Measurements from ENCODE around the gene EGFL7.
A peak's percentile ranks its signal among the peaks of the same experiment; 100 is the strongest.

The EGFL7 gene

GRCh38 chr9:136623842-136624183 is 38.9 kb upstream of the EGFL7 start (continued):
- TF ChIP-seq, protein P1, sequence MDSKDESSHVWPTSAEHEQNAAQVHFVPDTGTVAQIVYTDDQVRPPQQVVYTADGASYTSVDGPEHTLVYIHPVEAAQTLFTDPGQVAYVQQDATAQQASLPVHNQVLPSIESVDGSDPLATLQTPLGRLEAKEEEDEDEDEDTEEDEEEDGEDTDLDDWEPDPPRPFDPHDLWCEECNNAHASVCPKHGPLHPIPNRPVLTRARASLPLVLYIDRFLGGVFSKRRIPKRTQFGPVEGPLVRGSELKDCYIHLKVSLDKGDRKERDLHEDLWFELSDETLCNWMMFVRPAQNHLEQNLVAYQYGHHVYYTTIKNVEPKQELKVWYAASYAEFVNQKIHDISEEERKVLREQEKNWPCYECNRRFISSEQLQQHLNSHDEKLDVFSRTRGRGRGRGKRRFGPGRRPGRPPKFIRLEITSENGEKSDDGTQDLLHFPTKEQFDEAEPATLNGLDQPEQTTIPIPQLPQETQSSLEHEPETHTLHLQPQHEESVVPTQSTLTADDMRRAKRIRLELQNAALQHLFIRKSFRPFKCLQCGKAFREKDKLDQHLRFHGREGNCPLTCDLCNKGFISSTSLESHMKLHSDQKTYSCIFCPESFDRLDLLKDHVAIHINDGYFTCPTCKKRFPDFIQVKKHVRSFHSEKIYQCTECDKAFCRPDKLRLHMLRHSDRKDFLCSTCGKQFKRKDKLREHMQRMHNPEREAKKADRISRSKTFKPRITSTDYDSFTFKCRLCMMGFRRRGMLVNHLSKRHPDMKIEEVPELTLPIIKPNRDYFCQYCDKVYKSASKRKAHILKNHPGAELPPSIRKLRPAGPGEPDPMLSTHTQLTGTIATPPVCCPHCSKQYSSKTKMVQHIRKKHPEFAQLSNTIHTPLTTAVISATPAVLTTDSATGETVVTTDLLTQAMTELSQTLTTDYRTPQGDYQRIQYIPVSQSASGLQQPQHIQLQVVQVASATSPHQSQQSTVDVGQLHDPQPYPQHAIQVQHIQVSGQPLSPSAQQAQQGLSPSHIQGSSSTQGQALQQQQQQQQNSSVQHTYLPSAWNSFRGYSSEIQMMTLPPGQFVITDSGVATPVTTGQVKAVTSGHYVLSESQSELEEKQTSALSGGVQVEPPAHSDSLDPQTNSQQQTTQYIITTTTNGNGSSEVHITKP (tag by site-specific recombination; IDR thresholded peaks at IDR 0.05), result peak; percentile 29; the same call in 1 of the 2 replicates
- TF ChIP-seq ZBTB48 (tag by site-specific recombination; IDR thresholded peaks at IDR 0.05), result peak; percentile 78
- TF ChIP-seq HOXA7 (CRISPR knock-in tag; IDR thresholded peaks at IDR 0.05; ENCODE audit: borderline replicate concordance), result no peak
- no peak for TF ChIP-seq ZNF423 (tag by site-specific recombination; IDR thresholded peaks at IDR 0.05)
- no peak for TF ChIP-seq ZNF16 (tag by site-specific recombination; IDR thresholded peaks at IDR 0.05; ENCODE audit: low read depth)
- TF ChIP-seq, protein P2, sequence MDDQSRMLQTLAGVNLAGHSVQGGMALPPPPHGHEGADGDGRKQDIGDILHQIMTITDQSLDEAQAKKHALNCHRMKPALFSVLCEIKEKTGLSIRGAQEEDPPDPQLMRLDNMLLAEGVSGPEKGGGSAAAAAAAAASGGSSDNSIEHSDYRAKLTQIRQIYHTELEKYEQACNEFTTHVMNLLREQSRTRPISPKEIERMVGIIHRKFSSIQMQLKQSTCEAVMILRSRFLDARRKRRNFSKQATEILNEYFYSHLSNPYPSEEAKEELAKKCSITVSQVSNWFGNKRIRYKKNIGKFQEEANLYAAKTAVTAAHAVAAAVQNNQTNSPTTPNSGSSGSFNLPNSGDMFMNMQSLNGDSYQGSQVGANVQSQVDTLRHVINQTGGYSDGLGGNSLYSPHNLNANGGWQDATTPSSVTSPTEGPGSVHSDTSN (CRISPR knock-in tag; IDR thresholded peaks at IDR 0.05), result no peak
- no peak for TF ChIP-seq ZNF174 (tag by site-specific recombination; IDR thresholded peaks at IDR 0.05)
- TF ChIP-seq WT1 (tag by site-specific recombination; IDR thresholded peaks at IDR 0.05), result no peak
- TF ChIP-seq GLIS1 (tag by site-specific recombination; IDR thresholded peaks at IDR 0.05), result peak; percentile 14; the same call in 1 of the 2 replicates

DNA sequence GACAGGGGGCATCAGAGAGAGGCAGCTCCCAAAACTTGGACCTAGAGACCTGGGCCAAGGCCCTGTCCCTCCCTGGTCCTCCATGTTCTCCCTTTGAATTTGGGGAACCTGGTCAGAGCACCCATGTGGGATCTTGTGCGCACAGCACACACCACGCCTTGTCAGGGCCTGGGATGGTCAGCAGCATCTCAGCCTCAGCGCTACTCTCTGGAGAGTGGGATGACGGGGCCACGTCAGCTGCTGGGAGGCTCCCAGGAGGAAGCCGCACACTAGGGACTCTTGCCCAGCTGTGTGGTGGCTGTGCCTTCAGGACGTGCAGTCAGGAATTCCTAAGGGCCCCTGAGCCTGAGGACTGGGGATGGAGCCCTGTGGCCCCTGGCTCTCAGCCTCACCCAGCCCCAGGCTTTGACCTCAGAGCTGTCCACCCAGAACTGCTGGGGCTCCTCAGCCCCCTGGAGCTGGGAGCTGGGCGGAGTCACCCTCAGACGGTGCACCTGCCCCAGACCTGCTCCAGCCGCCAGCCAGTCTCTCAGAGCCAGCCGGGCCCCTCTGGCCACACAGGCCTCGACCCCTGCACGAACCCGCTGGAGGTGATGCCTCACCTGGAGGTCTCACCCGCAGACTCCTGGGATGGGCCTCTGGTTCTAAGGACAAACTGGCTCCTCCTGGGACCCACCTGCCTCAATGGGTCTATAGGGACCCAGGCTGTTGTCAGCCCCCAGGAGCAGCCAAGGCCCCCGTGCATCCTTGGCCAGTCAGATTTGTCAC is 38.3 kb upstream of the EGFL7 start:
- Histone ChIP-seq H3K4me3 (ENCODE audit: low read depth, low read length) (no peak overlapping the region), H3K36me3 (ENCODE audit: control insufficient read depth in 2 of 2, insufficient read depth in 1 of 2, low read length in 2 of 2) (no peaks in the 10 kb centered on the region), H3K9me3 (ENCODE audit: control insufficient read depth, insufficient read depth, low read depth, low read length) (no peaks in the 10 kb centered on the region), H3K4me1 (ENCODE audit: control insufficient read depth, insufficient read depth, low read length) (no peaks in the 10 kb centered on the region), H3K27ac (ENCODE audit: extremely low read depth, low read depth, low read length) (no peak overlapping the region; the same call in 1 of the 2 replicates)
- CTCF ChIA-PET, result interaction anchor here (0.7 to 9.3 kb wide), 9 partner anchors 18 to 154 kb away, joined by 3 to 360 read pairs (median 4); no protein-coding TSS in a partner anchor
- POLR2A ChIA-PET, result interaction anchor here (0.6 to 1.9 kb wide), 5 partner anchors 66 to 138 kb away, joined by 3 to 6 read pairs (median 4); partner anchors contain the start of gene NOTCH1
- TF ChIP-seq ZNF223 (tag by site-specific recombination; IDR thresholded peaks at IDR 0.05), result no peak
- peak; percentile 86 for TF ChIP-seq ZIC2 (tag by site-specific recombination; IDR thresholded peaks at IDR 0.05)
- TF ChIP-seq GLIS2 (tag by site-specific recombination; IDR thresholded peaks at IDR 0.05), result 0 out of 2 replicates have a peak, but pooled peaks have one; percentile 2
- TF ChIP-seq ZNF501 (tag by site-specific recombination; IDR thresholded peaks at IDR 0.05), result no peak

- ChIA-PET POLR2A (interaction anchor here (1.0 to 2.5 kb wide), 5 partner anchors 79 to 140 kb away, joined by 3 to 7 read pairs (median 4); partner anchors contain the start of gene NOTCH1), CTCF (interaction anchor here (0.6 to 9.3 kb wide), 15 partner anchors 8 to 192 kb away, joined by 3 to 360 read pairs (median 4); no protein-coding TSS in a partner anchor)
- Histone ChIP-seq H3K36me3 (ENCODE audit: control insufficient read depth in 2 of 2, insufficient read depth in 1 of 2, low read length in 2 of 2) (no peaks in the 10 kb centered on the region), H3K4me1 (ENCODE audit: control insufficient read depth, insufficient read depth, low read length) (no peaks in the 10 kb centered on the region; the same call in 1 of the 2 replicates), H3K4me3 (ENCODE audit: low read depth, low read length) (no peak overlapping the region), H3K27ac (ENCODE audit: extremely low read depth, low read depth, low read length) (no peak overlapping the region), H3K9me3 (ENCODE audit: control insufficient read depth, insufficient read depth, low read depth, low read length) (no peaks in the 10 kb centered on the region)
- TF ChIP-seq ZNF747 (tag by site-specific recombination; IDR thresholded peaks at IDR 0.05) (no peak), ZNF214 (tag by site-specific recombination; IDR thresholded peaks at IDR 0.05; ENCODE audit: borderline replicate concordance) (no peak), ZNF350 (tag by site-specific recombination; IDR thresholded peaks at IDR 0.05) (no peak), GLIS1 (tag by site-specific recombination; IDR thresholded peaks at IDR 0.05) (peak; percentile 67), ZNF664 (tag by site-specific recombination; IDR thresholded peaks at IDR 0.05) (no peak), ZNF621 (tag by site-specific recombination; IDR thresholded peaks at IDR 0.05) (no peak), ZNF473 (tag by site-specific recombination; IDR thresholded peaks at IDR 0.05) (no peak), ZNF792 (tag by site-specific recombination; IDR thresholded peaks at IDR 0.05) (no peak), ZNF266 (tag by site-specific recombination; IDR thresholded peaks at IDR 0.05; ENCODE audit: low read depth) (no peak), BCL11A (tag by site-specific recombination; IDR thresholded peaks at IDR 0.05; ENCODE audit: low read depth) (peak; percentile 68; the same call in 1 of the 2 replicates)
- TF ChIP-seq, protein P3, sequence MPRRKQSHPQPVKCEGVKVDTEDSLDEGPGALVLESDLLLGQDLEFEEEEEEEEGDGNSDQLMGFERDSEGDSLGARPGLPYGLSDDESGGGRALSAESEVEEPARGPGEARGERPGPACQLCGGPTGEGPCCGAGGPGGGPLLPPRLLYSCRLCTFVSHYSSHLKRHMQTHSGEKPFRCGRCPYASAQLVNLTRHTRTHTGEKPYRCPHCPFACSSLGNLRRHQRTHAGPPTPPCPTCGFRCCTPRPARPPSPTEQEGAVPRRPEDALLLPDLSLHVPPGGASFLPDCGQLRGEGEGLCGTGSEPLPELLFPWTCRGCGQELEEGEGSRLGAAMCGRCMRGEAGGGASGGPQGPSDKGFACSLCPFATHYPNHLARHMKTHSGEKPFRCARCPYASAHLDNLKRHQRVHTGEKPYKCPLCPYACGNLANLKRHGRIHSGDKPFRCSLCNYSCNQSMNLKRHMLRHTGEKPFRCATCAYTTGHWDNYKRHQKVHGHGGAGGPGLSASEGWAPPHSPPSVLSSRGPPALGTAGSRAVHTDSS (tag by site-specific recombination; IDR thresholded peaks at IDR 0.05), result no peak
- TF ChIP-seq, protein P4, sequence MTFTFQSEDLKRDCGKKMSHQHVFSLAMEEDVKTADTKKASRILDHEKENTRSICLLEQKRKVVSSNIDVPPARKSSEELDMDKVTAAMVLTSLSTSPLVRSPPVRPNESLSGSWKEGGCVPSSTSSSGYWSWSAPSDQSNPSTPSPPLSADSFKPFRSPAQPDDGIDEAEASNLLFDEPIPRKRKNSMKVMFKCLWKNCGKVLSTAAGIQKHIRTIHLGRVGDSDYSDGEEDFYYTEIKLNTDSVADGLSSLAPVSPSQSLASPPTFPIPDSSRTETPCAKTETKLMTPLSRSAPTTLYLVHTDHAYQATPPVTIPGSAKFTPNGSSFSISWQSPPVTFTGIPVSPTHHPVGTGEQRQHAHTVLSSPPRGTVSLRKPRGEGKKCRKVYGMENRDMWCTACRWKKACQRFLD (tag by site-specific recombination; IDR thresholded peaks at IDR 0.05), result no peak
Measured at GRCh38 chr9:136625101-136626065, 37.3 kb upstream of the EGFL7 start.

All from HEK293 (cell line).